Measurements from ENCODE around the gene ANTXR2. TPM values are rescaled to one million over a fixed set of nuclear protein-coding genes. Genes with fewer than 3 reads are reported as not detected.

Gene ANTXR2
- total RNA-seq, 1 experiment from 2014 or later: 7.0 TPM

- Histone ChIP-seq H3K27ac (ENCODE audit: low read depth, low read length, poor library complexity, severe bottlenecking) (no peak overlapping the region), H3K36me3 (ENCODE audit: insufficient read depth, low read length, poor library complexity, severe bottlenecking) (no peaks in the 10 kb centered on the region), H3K4me1 (ENCODE audit: insufficient read depth, low read length, poor library complexity, severe bottlenecking) (no peaks in the 10 kb centered on the region), H3K4me3 (ENCODE audit: low read depth, low read length, poor library complexity, severe bottlenecking) (no peak overlapping the region), H3K9me3 (ENCODE audit: low read depth, low read length, poor library complexity, severe bottlenecking) (no peaks in the 10 kb centered on the region), H3K27me3 (replicated peaks; ENCODE audit: insufficient read depth, low read depth, low read length, poor library complexity) (no peaks in the 10 kb centered on the region)
- no TSS peak for BruUV-seq (replicated peaks)
- no peak for DNase-seq (ENCODE audit: low spot score)
- CTCF ChIA-PET: no interaction called here
- POLR2A ChIA-PET (ENCODE audit: low non-redundant PET): no interaction called here
- intact Hi-C loops (cut with micrococcal nuclease; ENCODE audit: unreplicated experiment): no loop called here
- TF ChIP-seq EZH2 (IDR thresholded peaks at IDR 0.05; ENCODE audit: borderline replicate concordance, low read depth, low read length, poor library complexity, severe bottlenecking) (no peak), CTCF (conservative IDR thresholded peaks at IDR 0.05; ENCODE audit: low read depth, low read length) (no peak)
These were observed 198.8 kb downstream of the ANTXR2 start for GRCh38 chr4:79874197-79874596.

DNA sequence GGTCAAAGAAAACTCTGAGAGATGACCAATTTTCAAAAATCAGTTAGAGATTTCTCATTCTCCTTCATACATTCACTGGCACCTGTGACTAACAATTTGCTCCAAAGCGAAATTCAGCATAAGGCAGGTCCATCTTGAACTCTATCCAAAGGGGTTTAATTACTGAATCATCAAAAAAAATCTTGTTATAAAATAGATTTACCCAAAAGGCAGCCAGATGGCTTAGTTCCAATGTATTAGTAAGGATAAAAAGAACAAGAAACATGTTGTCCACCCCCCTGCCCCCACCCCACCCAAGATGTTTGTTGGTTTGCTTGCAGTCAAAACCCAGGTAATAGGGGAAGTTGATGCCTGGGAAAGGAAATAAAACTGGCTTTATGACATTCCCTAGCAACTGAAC, 200.3 kb downstream of the ANTXR2 start:
- intact Hi-C loops (cut with micrococcal nuclease; ENCODE audit: unreplicated experiment): no loop called here
- POLR2A ChIA-PET (ENCODE audit: low non-redundant PET): no interaction called here
- CTCF ChIA-PET: no interaction called here

DNA sequence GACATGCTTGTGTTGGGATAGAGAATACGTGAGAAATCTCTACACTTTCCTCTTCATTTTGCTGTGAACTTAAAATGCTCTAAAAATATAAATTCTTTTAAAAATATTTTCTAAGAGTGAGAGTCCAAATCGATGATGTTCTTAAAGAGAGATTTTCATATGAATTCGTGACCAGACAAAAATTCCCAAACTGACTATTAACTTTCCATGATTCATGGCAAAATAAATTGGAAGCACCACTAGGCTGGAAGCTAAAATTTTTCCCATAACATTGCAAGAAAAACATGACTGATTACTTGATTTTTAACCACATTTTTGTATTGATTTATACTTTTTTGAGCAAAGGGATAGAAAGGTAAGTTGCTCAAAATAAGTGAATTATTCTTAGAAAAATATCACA, 201.1 kb downstream of the ANTXR2 start:
- intact Hi-C loops (cut with micrococcal nuclease; ENCODE audit: unreplicated experiment): no loop called here
- no peak for TF ChIP-seq EZH2 (IDR thresholded peaks at IDR 0.05; ENCODE audit: borderline replicate concordance, low read depth, low read length, poor library complexity, severe bottlenecking)

More for the DNA sequence above, 200.3 kb downstream of the ANTXR2 start:
- Histone ChIP-seq H3K27me3 (replicated peaks; ENCODE audit: insufficient read depth, low read depth, low read length, poor library complexity) (no peaks in the 10 kb centered on the region), H3K4me1 (ENCODE audit: insufficient read depth, low read length, poor library complexity, severe bottlenecking) (no peaks in the 10 kb centered on the region), H3K9me3 (ENCODE audit: low read depth, low read length, poor library complexity, severe bottlenecking) (no peaks in the 10 kb centered on the region), H3K36me3 (ENCODE audit: insufficient read depth, low read length, poor library complexity, severe bottlenecking) (no peaks in the 10 kb centered on the region), H3K27ac (ENCODE audit: low read depth, low read length, poor library complexity, severe bottlenecking) (no peak overlapping the region), H3K4me3 (ENCODE audit: low read depth, low read length, poor library complexity, severe bottlenecking) (no peak overlapping the region)
- no peak for DNase-seq (ENCODE audit: low spot score)
- no TSS peak for BruUV-seq (replicated peaks)
- TF ChIP-seq EZH2 (IDR thresholded peaks at IDR 0.05; ENCODE audit: borderline replicate concordance, low read depth, low read length, poor library complexity, severe bottlenecking): no peak
- TF ChIP-seq CTCF (conservative IDR thresholded peaks at IDR 0.05; ENCODE audit: low read depth, low read length): no peak

GRCh38 chr4:79869597-79870237, 203.3 kb downstream of the ANTXR2 start:
- H3K27ac ChIP-seq (ENCODE audit: low read depth, low read length, poor library complexity, severe bottlenecking): no peak overlapping the region
- BruUV-seq (replicated peaks): no TSS peak
- H3K36me3 ChIP-seq (ENCODE audit: insufficient read depth, low read length, poor library complexity, severe bottlenecking): no peaks in the 10 kb centered on the region
- no peaks in the 10 kb centered on the region for H3K27me3 ChIP-seq (replicated peaks; ENCODE audit: insufficient read depth, low read depth, low read length, poor library complexity)
- no peaks in the 10 kb centered on the region for H3K4me1 ChIP-seq (ENCODE audit: insufficient read depth, low read length, poor library complexity, severe bottlenecking)
- ChIA-PET CTCF (no interaction called here), POLR2A (ENCODE audit: low non-redundant PET) (no interaction called here)
- no peak for DNase-seq (ENCODE audit: low spot score)
- TF ChIP-seq CTCF (conservative IDR thresholded peaks at IDR 0.05; ENCODE audit: low read depth, low read length) (no peak), EZH2 (IDR thresholded peaks at IDR 0.05; ENCODE audit: borderline replicate concordance, low read depth, low read length, poor library complexity, severe bottlenecking) (no peak)
- intact Hi-C loops (cut with micrococcal nuclease; ENCODE audit: unreplicated experiment): no loop called here
- H3K9me3 ChIP-seq (ENCODE audit: low read depth, low read length, poor library complexity, severe bottlenecking): no peaks in the 10 kb centered on the region
- no peak overlapping the region for H3K4me3 ChIP-seq (ENCODE audit: low read depth, low read length, poor library complexity, severe bottlenecking)

More for the DNA sequence above, 201.1 kb downstream of the ANTXR2 start:
- Histone ChIP-seq H3K36me3 (ENCODE audit: insufficient read depth, low read length, poor library complexity, severe bottlenecking) (no peaks in the 10 kb centered on the region), H3K27ac (ENCODE audit: low read depth, low read length, poor library complexity, severe bottlenecking) (no peak overlapping the region), H3K9me3 (ENCODE audit: low read depth, low read length, poor library complexity, severe bottlenecking) (no peaks in the 10 kb centered on the region), H3K27me3 (replicated peaks; ENCODE audit: insufficient read depth, low read depth, low read length, poor library complexity) (no peaks in the 10 kb centered on the region), H3K4me3 (ENCODE audit: low read depth, low read length, poor library complexity, severe bottlenecking) (no peak overlapping the region), H3K4me1 (ENCODE audit: insufficient read depth, low read length, poor library complexity, severe bottlenecking) (no peaks in the 10 kb centered on the region)
- BruUV-seq (replicated peaks): no TSS peak
- no peak for DNase-seq (ENCODE audit: low spot score)
- POLR2A ChIA-PET (ENCODE audit: low non-redundant PET): no interaction called here
- CTCF ChIA-PET: no interaction called here
